HG02970 (cell line): ENCODE measurements around the gene PKDREJ.
A peak's percentile ranks its signal among the peaks of the same experiment; 100 is the strongest.
"Not testable (repeated sequence)": the region's sequence is repeated elsewhere in the genome, so short reads cannot be mapped to it uniquely, and the experiment has no call there.

Experiments used
- ATAC-seq: cut with Tn5 transposase; IDR thresholded peaks from one replicate; pipeline ENCODE4 v1.9.1; 2021; ENCODE audit warnings: mild to moderate bottlenecking, moderate library complexity, moderate number of reproducible peaks; ENCODE audit not compliant: unreplicated experiment, low FRiP score

Gene PKDREJ

GRCh38 chr22:46267431-46268279, 4.5 kb upstream of the PKDREJ start, which contains the start of gene TTC38:
Gene TTC38, plus strand, starts transcription at chr22:46268008. Its CDS starts 32 bp downstream, at chr22:46268040.
- ATAC-seq, result peak; percentile 71

GRCh38 chr22:46265627-46266026, 2.5 kb upstream of the PKDREJ start:
- not testable (repeated sequence) for ATAC-seq

- not testable (repeated sequence) for ATAC-seq
These were observed 1.4 kb upstream of the PKDREJ start for GRCh38 chr22:46264520-46264919.

- ATAC-seq, result no peak
These were observed 511 bp downstream of the PKDREJ start for GRCh38 chr22:46262449-46263215.

- ATAC-seq, result no peak
These were observed 3.1 kb downstream of the PKDREJ start for GRCh38 chr22:46260038-46260437.

GRCh38 chr22:46259374-46259773, 3.8 kb downstream of the PKDREJ start:
- ATAC-seq, result no peak

DNA sequence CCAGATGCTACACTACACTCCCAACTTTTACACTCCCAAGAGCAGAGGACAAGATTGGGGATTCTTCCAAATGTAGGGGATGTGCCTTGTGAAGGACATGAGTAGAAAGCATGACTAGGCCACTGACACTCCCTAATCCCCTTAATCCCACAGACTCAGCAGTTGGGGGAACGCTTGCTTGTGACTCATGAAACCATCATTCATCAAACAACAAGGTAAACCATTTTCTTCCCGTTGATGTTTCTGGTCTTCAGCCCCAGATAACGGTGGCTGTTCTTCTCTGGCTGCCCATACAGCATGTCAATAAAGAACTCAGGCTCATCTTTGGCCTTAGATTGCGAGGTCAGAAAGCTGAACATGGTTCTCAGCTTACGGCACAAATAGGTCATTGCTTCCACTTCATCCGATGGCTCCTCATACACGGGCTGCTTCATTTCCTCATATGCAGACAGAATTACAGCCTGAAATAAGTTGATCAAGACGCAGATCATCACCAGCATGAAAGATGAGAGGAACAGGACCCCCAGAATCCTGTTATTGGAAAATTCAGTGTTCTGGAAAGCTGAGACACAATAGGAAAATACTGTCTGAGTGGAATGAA, 6.7 kb downstream of the PKDREJ start:
- ATAC-seq, result no peak

GRCh38 chr22:46251816-46252380, 11.2 kb downstream of the PKDREJ start:
- ATAC-seq, result no peak

DNA sequence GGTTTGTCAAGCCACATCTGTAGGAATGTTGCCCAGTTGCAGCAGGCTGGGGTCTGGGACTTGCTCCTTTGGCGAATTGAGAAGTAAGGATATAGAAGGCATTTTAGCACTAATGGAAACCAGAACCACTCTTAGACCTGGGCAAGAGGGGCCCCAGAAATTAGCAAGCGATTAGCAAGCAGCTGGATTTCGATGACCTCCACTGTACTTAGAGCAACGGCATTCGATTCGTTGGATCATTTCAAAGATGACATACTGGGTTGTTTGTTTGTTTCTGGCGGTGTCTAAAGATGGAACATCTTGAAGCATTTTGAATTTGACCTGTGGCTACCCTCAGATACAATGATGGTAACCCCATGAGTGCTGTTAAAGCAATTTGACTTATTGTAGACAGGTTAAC, 11.9 kb downstream of the PKDREJ start:
- no peak for ATAC-seq

DNA sequence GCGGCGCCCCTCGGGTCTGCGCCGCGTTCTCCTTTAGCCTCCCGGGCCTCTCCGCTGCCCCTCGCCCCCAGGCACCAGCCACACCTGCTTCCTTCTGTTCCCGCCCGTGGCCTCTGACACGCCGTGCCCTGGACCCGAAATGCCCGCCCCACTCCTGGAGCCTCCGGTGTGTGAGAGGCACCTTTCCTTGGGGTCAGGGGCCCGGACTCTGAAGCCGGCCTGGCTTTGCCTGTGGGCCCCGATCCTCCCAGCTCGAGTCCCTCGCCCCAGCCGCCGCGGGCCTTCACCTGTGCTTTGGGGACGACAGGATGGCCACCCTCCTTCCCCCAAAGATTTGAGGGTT, 12.4 kb downstream of the PKDREJ start:
- no peak for ATAC-seq

- ATAC-seq, result peak; percentile 71
These were observed 12.9 kb downstream of the PKDREJ start, which contains the start of gene CDPF1 for GRCh38 chr22:46250035-46250782. Gene CDPF1, minus strand, starts transcription at chr22:46250293. Its CDS starts 2,009 bp downstream, at chr22:46248284.

- no peak for ATAC-seq
These were observed 15.6 kb downstream of the PKDREJ start for GRCh38 chr22:46247443-46247975.

- no peak for ATAC-seq
These were observed 17.0 kb downstream of the PKDREJ start for GRCh38 chr22:46246178-46246577.

- ATAC-seq, result no peak
These were observed 17.6 kb downstream of the PKDREJ start for GRCh38 chr22:46245511-46245910.

GRCh38 chr22:46244771-46245170, 18.4 kb downstream of the PKDREJ start:
- no peak for ATAC-seq

GRCh38 chr22:46242076-46242475, 21.1 kb downstream of the PKDREJ start:
- no peak for ATAC-seq

GRCh38 chr22:46241396-46242007, 21.6 kb downstream of the PKDREJ start:
- no peak for ATAC-seq

GRCh38 chr22:46240907-46241306, 22.2 kb downstream of the PKDREJ start:
- ATAC-seq, result no peak

DNA sequence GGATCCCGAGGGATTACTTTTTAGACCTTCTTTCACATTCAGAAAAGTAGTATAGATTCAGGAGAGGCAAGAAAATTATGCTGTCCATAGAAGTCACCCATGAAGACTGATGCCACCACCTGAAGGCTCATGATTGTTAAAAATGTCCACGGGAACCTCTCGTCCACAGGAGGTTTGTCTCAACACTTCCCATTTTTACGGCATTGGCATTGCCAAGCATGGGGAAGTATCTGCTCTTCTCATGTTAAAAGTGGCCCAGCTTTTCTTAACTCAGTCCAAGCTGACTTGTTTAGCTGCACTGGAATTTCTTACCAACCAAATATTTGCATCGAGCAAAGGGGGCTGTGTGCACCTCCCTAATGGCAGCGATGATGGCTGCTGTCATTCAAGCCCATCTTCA, 22.6 kb downstream of the PKDREJ start:
- no peak for ATAC-seq
